ENCODE data around the gene CREB3L2. TPM values are rescaled to one million over a fixed set of nuclear protein-coding genes. Genes with fewer than 3 reads are reported as not detected.

The CREB3L2 gene
- total and polyA plus RNA-seq, 2 donors (not counting 1 experiment from before 2014, with no cell fraction given): 13.8 to 25.1 TPM

GRCh38 chr7:137904833-137905232 is 97.1 kb downstream of the CREB3L2 start:
- Histone ChIP-seq H3K9ac (ENCODE audit: low read length) (no peak overlapping the region), H3K4me1 (ENCODE audit: control insufficient read depth in 2 of 2, insufficient read depth in 2 of 2, low read length in 2 of 2) (peaks cover 3 to 8% of the 10 kb centered on the region in 2 donors), H3K27me3 (replicated peaks in 1 of 4; ENCODE audit: control extremely low read depth in 1 of 4, control insufficient read depth in 3 of 4, insufficient read depth in 4 of 4, low read length in 3 of 4) (no peaks in the 10 kb centered on the region), H3K27ac (ENCODE audit: low read length in 2 of 2) (no peak overlapping the region), H3K4me3 (ENCODE audit: control extremely low read depth in 1 of 5, extremely low read depth in 1 of 5, insufficient read depth in 1 of 5, low read depth in 2 of 5, low read length in 4 of 5) (no peak overlapping the region), H3K4me2 (replicated peaks; ENCODE audit: low read depth, low read length, poor library complexity, severe bottlenecking) (no peak overlapping the region), H2AFZ (ENCODE audit: insufficient read depth, low read depth, low read length, poor library complexity, severe bottlenecking) (no peak overlapping the region), H3K79me2 (ENCODE audit: control insufficient read depth, insufficient read depth, low read length) (no peaks in the 10 kb centered on the region), H3K36me3 (replicated peaks in 1 of 2; ENCODE audit: control extremely low read depth in 1 of 2, control insufficient read depth in 1 of 2, extremely low read depth in 1 of 2, insufficient read depth in 2 of 2, low read length in 1 of 2) (peaks cover 19 to 42% of the 10 kb centered on the region in 2 experiments), H4K20me1 (ENCODE audit: control insufficient read depth, insufficient read depth, low read length, poor library complexity, severe bottlenecking) (no peaks in the 10 kb centered on the region), H3K9me3 (ENCODE audit: control extremely low read depth in 1 of 3, control insufficient read depth in 2 of 3, insufficient read depth in 1 of 3, low read length in 2 of 3) (peaks cover 0 to 1% (median 0%) of the 10 kb centered on the region in 3 donors)
- Mint-ChIP-seq H3K27me3 (no peaks in the 10 kb centered on the region), H3K27ac (no peak overlapping the region), H3K9me3 (ENCODE audit: insufficient read depth) (no peaks in the 10 kb centered on the region), H3K4me1 (peaks cover 8% of the 10 kb centered on the region), H3K4me3 (no peak overlapping the region)
- ChIA-PET POLR2A (no interaction called here), CTCF (interaction anchor here (0.6 to 10.2 kb wide), 16 partner anchors 8 to 257 kb away, joined by 3 to 385 read pairs (median 5); partner anchors contain the start of gene CREB3L2)
- no CpG with 5 or more reads among the region's 1 CpG for WGBS (ENCODE audit: insufficient coverage)
- intact Hi-C loops (cut with micrococcal nuclease): loop anchor here (10.0 kb wide), 1 partner anchor 560 kb away; the partner anchor contains the start of gene TRIM24
- no peak for DNase-seq
- TF ChIP-seq CTCF (IDR thresholded peaks at IDR 0.05) (no peak), EZH2 (IDR thresholded peaks at IDR 0.05; ENCODE audit: borderline replicate concordance, insufficient read depth, low read depth, low read length, poor library complexity, severe bottlenecking) (no peak)
- no peak for ATAC-seq (ENCODE audit: low read depth)

- no peak overlapping the region for H3K9ac ChIP-seq (ENCODE audit: low read length)
- Mint-ChIP-seq H3K4me1 (peaks cover 18% of the 10 kb centered on the region), H3K4me3 (peak overlapping the region; percentile 27), H3K27ac (peak overlapping the region; percentile 22), H3K27me3 (no peaks in the 10 kb centered on the region), H3K9me3 (ENCODE audit: insufficient read depth) (no peaks in the 10 kb centered on the region)
- H3K79me2 ChIP-seq (ENCODE audit: control insufficient read depth, insufficient read depth, low read length): no peaks in the 10 kb centered on the region
- CTCF ChIA-PET: interaction anchor here (0.6 to 10.2 kb wide), 22 partner anchors 9 to 835 kb away, joined by 3 to 385 read pairs (median 6); partner anchors contain the start of gene CREB3L2
- WGBS (ENCODE audit: insufficient coverage): 0% methylated on average over 2 of the region's 9 CpGs
- intact Hi-C loops (cut with micrococcal nuclease): loop anchor here (1.0 to 10.0 kb wide), 3 partner anchors 106 to 561 kb away; partner anchors contain the start of gene TRIM24
- POLR2A ChIA-PET: interaction anchor here (0.7 kb wide), 1 partner anchor 42 kb away, joined by 3 read pairs; no protein-coding TSS in a partner anchor
- H3K4me3 ChIP-seq (ENCODE audit: control extremely low read depth in 1 of 5, extremely low read depth in 1 of 5, insufficient read depth in 1 of 5, low read depth in 2 of 5, low read length in 4 of 5): no peak overlapping the region
- peak; percentile 76 for ATAC-seq (ENCODE audit: low read depth)
- peak overlapping the region; percentile 36 for H3K4me2 ChIP-seq (replicated peaks; ENCODE audit: low read depth, low read length, poor library complexity, severe bottlenecking)
- DNase-seq: peak; percentile 86
- H3K9me3 ChIP-seq (ENCODE audit: control extremely low read depth in 1 of 3, control insufficient read depth in 2 of 3, insufficient read depth in 1 of 3, low read length in 2 of 3): peaks cover 0 to 1% (median 0%) of the 10 kb centered on the region in 3 donors
- H2AFZ ChIP-seq (ENCODE audit: insufficient read depth, low read depth, low read length, poor library complexity, severe bottlenecking): peak overlapping the region; percentile 53
- H3K36me3 ChIP-seq (replicated peaks in 1 of 2; ENCODE audit: control extremely low read depth in 1 of 2, control insufficient read depth in 1 of 2, extremely low read depth in 1 of 2, insufficient read depth in 2 of 2, low read length in 1 of 2): peaks cover 19 to 37% of the 10 kb centered on the region in 2 experiments
- peaks cover 13 to 18% of the 10 kb centered on the region in 2 donors for H3K4me1 ChIP-seq (ENCODE audit: control insufficient read depth in 2 of 2, insufficient read depth in 2 of 2, low read length in 2 of 2)
- H4K20me1 ChIP-seq (ENCODE audit: control insufficient read depth, insufficient read depth, low read length, poor library complexity, severe bottlenecking): no peaks in the 10 kb centered on the region
- TF ChIP-seq EZH2 (IDR thresholded peaks at IDR 0.05; ENCODE audit: borderline replicate concordance, insufficient read depth, low read depth, low read length, poor library complexity, severe bottlenecking) (no peak), CTCF (IDR thresholded peaks at IDR 0.05) (peak; percentile 90)
- no peaks in the 10 kb centered on the region for H3K27me3 ChIP-seq (replicated peaks in 1 of 4; ENCODE audit: control extremely low read depth in 1 of 4, control insufficient read depth in 3 of 4, insufficient read depth in 4 of 4, low read length in 3 of 4)
- no peak overlapping the region for H3K27ac ChIP-seq (ENCODE audit: low read length in 2 of 2)
These were observed 98.3 kb downstream of the CREB3L2 start for GRCh38 chr7:137903382-137904169.

All from B cell (primary cell).